Activated naive CD8-positive, alpha-beta T cell (primary cell): ENCODE data around the gene MAP2K5.

Source experiments
- H3K27ac Mint-ChIP-seq: one replicate; pipeline ENCODE4 v1.8.0; 2021; ENCODE audit warnings: mixed read lengths
- H3K27me3 Mint-ChIP-seq: one replicate; pipeline ENCODE4 v1.8.0; 2021; ENCODE audit warnings: mixed read lengths
- H3K36me3 Mint-ChIP-seq: one replicate; pipeline ENCODE4 v1.8.0; 2021; ENCODE audit warnings: mixed read lengths
- H3K4me1 Mint-ChIP-seq: one replicate; pipeline ENCODE4 v1.8.0; 2021; ENCODE audit warnings: low read depth, mixed read lengths
- H3K4me3 Mint-ChIP-seq: one replicate; pipeline ENCODE4 v1.8.0; 2021; ENCODE audit warnings: mild to moderate bottlenecking, mixed read lengths
- H3K9me3 Mint-ChIP-seq: one replicate; pipeline ENCODE4 v1.8.0; 2021; ENCODE audit warnings: low read depth, mixed read lengths

The MAP2K5 gene

GRCh38 chr15:67587754-67588153, 45.3 kb downstream of the MAP2K5 start:
- no peaks in the 10 kb centered on the region for H3K9me3 Mint-ChIP-seq
- no peaks in the 10 kb centered on the region for H3K4me1 Mint-ChIP-seq
- H3K27me3 Mint-ChIP-seq, result no peaks in the 10 kb centered on the region
- H3K4me3 Mint-ChIP-seq, result no peak overlapping the region
- peaks cover 30% of the 10 kb centered on the region for H3K36me3 Mint-ChIP-seq
- no peak overlapping the region for H3K27ac Mint-ChIP-seq

- Mint-ChIP-seq H3K27me3 (no peaks in the 10 kb centered on the region), H3K27ac (no peak overlapping the region), H3K4me1 (no peaks in the 10 kb centered on the region), H3K4me3 (no peak overlapping the region), H3K9me3 (no peaks in the 10 kb centered on the region), H3K36me3 (peaks cover 34% of the 10 kb centered on the region)
Observed at GRCh38 chr15:67590191-67590590, 47.7 kb downstream of the MAP2K5 start.

- Mint-ChIP-seq H3K27me3 (no peaks in the 10 kb centered on the region), H3K4me3 (no peak overlapping the region), H3K9me3 (no peaks in the 10 kb centered on the region), H3K4me1 (no peaks in the 10 kb centered on the region), H3K36me3 (peaks cover 30% of the 10 kb centered on the region), H3K27ac (no peak overlapping the region)
Observed at GRCh38 chr15:67592245-67592644, 49.7 kb downstream of the MAP2K5 start.

- Mint-ChIP-seq H3K9me3 (no peaks in the 10 kb centered on the region), H3K36me3 (peaks cover 22% of the 10 kb centered on the region), H3K4me1 (no peaks in the 10 kb centered on the region), H3K27me3 (no peaks in the 10 kb centered on the region), H3K4me3 (no peak overlapping the region), H3K27ac (no peak overlapping the region)
Observed at GRCh38 chr15:67593562-67593961, 51.1 kb downstream of the MAP2K5 start.

GRCh38 chr15:67594770-67595169, 52.3 kb downstream of the MAP2K5 start:
- Mint-ChIP-seq H3K4me1 (no peaks in the 10 kb centered on the region), H3K27me3 (no peaks in the 10 kb centered on the region), H3K9me3 (no peaks in the 10 kb centered on the region), H3K4me3 (no peak overlapping the region), H3K27ac (no peak overlapping the region), H3K36me3 (peaks cover 19% of the 10 kb centered on the region)

GRCh38 chr15:67595572-67595971, 53.1 kb downstream of the MAP2K5 start:
- H3K4me1 Mint-ChIP-seq, result no peaks in the 10 kb centered on the region
- no peak overlapping the region for H3K4me3 Mint-ChIP-seq

GRCh38 chr15:67601073-67601472, 58.6 kb downstream of the MAP2K5 start:
- no peak overlapping the region for H3K4me3 Mint-ChIP-seq
- no peaks in the 10 kb centered on the region for H3K4me1 Mint-ChIP-seq
- H3K27ac Mint-ChIP-seq, result no peak overlapping the region
- no peaks in the 10 kb centered on the region for H3K27me3 Mint-ChIP-seq
- peaks cover 15% of the 10 kb centered on the region for H3K36me3 Mint-ChIP-seq
- no peaks in the 10 kb centered on the region for H3K9me3 Mint-ChIP-seq

More at GRCh38 chr15:67595572-67595971, 53.1 kb downstream of the MAP2K5 start:
- no peaks in the 10 kb centered on the region for H3K9me3 Mint-ChIP-seq
- peaks cover 21% of the 10 kb centered on the region for H3K36me3 Mint-ChIP-seq
- H3K27me3 Mint-ChIP-seq, result no peaks in the 10 kb centered on the region
- no peak overlapping the region for H3K27ac Mint-ChIP-seq

- H3K4me1 Mint-ChIP-seq, result no peaks in the 10 kb centered on the region
- no peak overlapping the region for H3K27ac Mint-ChIP-seq
- no peak overlapping the region for H3K4me3 Mint-ChIP-seq
- peaks cover 13% of the 10 kb centered on the region for H3K36me3 Mint-ChIP-seq
- H3K9me3 Mint-ChIP-seq, result no peaks in the 10 kb centered on the region
- H3K27me3 Mint-ChIP-seq, result no peaks in the 10 kb centered on the region
Observed at GRCh38 chr15:67603063-67603462, 60.6 kb downstream of the MAP2K5 start.

GRCh38 chr15:67605871-67606270, 63.4 kb downstream of the MAP2K5 start:
- Mint-ChIP-seq H3K36me3 (peaks cover 8% of the 10 kb centered on the region), H3K27ac (no peak overlapping the region), H3K27me3 (no peaks in the 10 kb centered on the region), H3K9me3 (no peaks in the 10 kb centered on the region), H3K4me1 (no peaks in the 10 kb centered on the region), H3K4me3 (no peak overlapping the region)

GRCh38 chr15:67606742-67607141, 64.2 kb downstream of the MAP2K5 start:
- Mint-ChIP-seq H3K4me3 (no peak overlapping the region), H3K9me3 (no peaks in the 10 kb centered on the region), H3K27ac (no peak overlapping the region), H3K27me3 (no peaks in the 10 kb centered on the region), H3K36me3 (peaks cover 8% of the 10 kb centered on the region), H3K4me1 (peaks cover 3% of the 10 kb centered on the region)

GRCh38 chr15:67607329-67607728, 64.8 kb downstream of the MAP2K5 start:
- Mint-ChIP-seq H3K9me3 (no peaks in the 10 kb centered on the region), H3K27ac (no peak overlapping the region), H3K27me3 (no peaks in the 10 kb centered on the region), H3K36me3 (peaks cover 8% of the 10 kb centered on the region), H3K4me1 (peaks cover 6% of the 10 kb centered on the region), H3K4me3 (no peak overlapping the region)

GRCh38 chr15:67607959-67608637, 65.6 kb downstream of the MAP2K5 start:
- Mint-ChIP-seq H3K4me3 (no peak overlapping the region), H3K36me3 (peaks cover 7% of the 10 kb centered on the region), H3K27me3 (no peaks in the 10 kb centered on the region), H3K4me1 (peaks cover 6% of the 10 kb centered on the region), H3K27ac (no peak overlapping the region), H3K9me3 (no peaks in the 10 kb centered on the region)

- Mint-ChIP-seq H3K27me3 (no peaks in the 10 kb centered on the region), H3K9me3 (no peaks in the 10 kb centered on the region), H3K36me3 (peaks cover 6% of the 10 kb centered on the region), H3K4me3 (no peak overlapping the region), H3K4me1 (peaks cover 6% of the 10 kb centered on the region), H3K27ac (no peak overlapping the region)
Observed at GRCh38 chr15:67608638-67608959, 66.1 kb downstream of the MAP2K5 start.

- Mint-ChIP-seq H3K36me3 (peaks cover 12% of the 10 kb centered on the region), H3K27me3 (no peaks in the 10 kb centered on the region), H3K9me3 (no peaks in the 10 kb centered on the region), H3K4me1 (peaks cover 6% of the 10 kb centered on the region), H3K4me3 (no peak overlapping the region), H3K27ac (no peak overlapping the region)
Observed at GRCh38 chr15:67611370-67612369, 69.2 kb downstream of the MAP2K5 start.

- peaks cover 11% of the 10 kb centered on the region for H3K36me3 Mint-ChIP-seq
- no peak overlapping the region for H3K4me3 Mint-ChIP-seq
- no peak overlapping the region for H3K27ac Mint-ChIP-seq
- H3K9me3 Mint-ChIP-seq, result no peaks in the 10 kb centered on the region
- peaks cover 6% of the 10 kb centered on the region for H3K4me1 Mint-ChIP-seq
- no peaks in the 10 kb centered on the region for H3K27me3 Mint-ChIP-seq
Observed at GRCh38 chr15:67613211-67613610, 70.7 kb downstream of the MAP2K5 start.
